Breast epithelium (tissue), 3 donors: ENCODE data around the gene C1orf232.

Experiments
- POLR2A ChIP-seq: fragments of 450-650 bp; IDR thresholded peaks from one replicate; pipeline ENCODE4 v1.6.1; 2016; ENCODE audit warnings: antibody characterized with exemption, mild to moderate bottlenecking, moderate library complexity
- POLR2AphosphoS5 ChIP-seq, 3 donors: sonication (generic); formaldehyde crosslinking; IDR thresholded peaks; one replicate each; pipeline ENCODE4 v1.6.1; 2017; ENCODE audit warnings: antibody characterized with exemption in 3 of 3
- TF ChIP-seq, protein P1 (sequence below), 3 donors: fragments of 450-650 bp; IDR thresholded peaks; one replicate each; pipeline ENCODE4 v1.5.1; 2016 to 2017; ENCODE audit warnings: antibody characterized with exemption in 3 of 3, mild to moderate bottlenecking in 3 of 3, moderate library complexity in 3 of 3

DNA sequence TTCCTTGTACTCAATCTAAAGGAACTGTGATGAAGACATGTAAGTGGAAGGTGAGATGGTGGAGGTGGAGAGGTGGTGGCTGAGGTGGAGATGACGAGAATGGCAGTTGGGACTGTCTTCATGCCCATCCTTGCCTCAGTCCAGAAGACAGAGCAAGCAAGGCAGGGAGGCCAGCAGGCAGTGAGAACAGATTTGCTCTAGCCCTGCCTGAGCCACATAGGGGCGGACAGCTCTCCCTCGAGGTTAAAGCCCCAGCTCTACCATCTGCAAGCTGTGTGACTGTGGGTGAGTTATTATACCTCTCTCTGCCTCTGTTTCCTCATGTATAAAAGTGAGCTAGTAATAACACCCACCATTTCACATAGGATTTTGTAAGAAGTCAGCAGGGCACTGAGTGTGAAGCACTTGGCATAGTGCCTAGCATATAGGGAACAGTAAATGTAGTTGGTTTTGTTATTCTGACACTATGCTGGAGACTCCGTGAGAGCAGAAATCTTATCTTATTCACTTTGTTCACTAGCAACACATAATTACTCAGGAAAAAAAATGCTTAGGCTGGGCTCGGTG is 14.7 kb downstream of the C1orf232 start:
- TF ChIP-seq POLR2A (no peak), POLR2AphosphoS5 (IDR thresholded peaks at IDR 0.05) (no peak)
- TF ChIP-seq, protein P1, sequence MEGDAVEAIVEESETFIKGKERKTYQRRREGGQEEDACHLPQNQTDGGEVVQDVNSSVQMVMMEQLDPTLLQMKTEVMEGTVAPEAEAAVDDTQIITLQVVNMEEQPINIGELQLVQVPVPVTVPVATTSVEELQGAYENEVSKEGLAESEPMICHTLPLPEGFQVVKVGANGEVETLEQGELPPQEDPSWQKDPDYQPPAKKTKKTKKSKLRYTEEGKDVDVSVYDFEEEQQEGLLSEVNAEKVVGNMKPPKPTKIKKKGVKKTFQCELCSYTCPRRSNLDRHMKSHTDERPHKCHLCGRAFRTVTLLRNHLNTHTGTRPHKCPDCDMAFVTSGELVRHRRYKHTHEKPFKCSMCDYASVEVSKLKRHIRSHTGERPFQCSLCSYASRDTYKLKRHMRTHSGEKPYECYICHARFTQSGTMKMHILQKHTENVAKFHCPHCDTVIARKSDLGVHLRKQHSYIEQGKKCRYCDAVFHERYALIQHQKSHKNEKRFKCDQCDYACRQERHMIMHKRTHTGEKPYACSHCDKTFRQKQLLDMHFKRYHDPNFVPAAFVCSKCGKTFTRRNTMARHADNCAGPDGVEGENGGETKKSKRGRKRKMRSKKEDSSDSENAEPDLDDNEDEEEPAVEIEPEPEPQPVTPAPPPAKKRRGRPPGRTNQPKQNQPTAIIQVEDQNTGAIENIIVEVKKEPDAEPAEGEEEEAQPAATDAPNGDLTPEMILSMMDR (IDR thresholded peaks at IDR 0.05) = no peak
